Lower leg skin (tissue), 3 donors: ENCODE data around the gene TRIO.

Experiments
- POLR2A ChIP-seq, 2 donors: fragments of 450-650 bp; IDR thresholded peaks; one replicate each; pipeline ENCODE4 v1.6.1; 2016 to 2017; ENCODE audit warnings: antibody characterized with exemption in 2 of 2, mild to moderate bottlenecking in 1 of 2, moderate library complexity in 1 of 2
- TF ChIP-seq, protein P1 (sequence below), 3 donors: fragments of 450-650 bp; IDR thresholded peaks; one replicate each; pipeline ENCODE4 v1.5.1; 2016; ENCODE audit warnings: antibody characterized with exemption in 3 of 3, mild to moderate bottlenecking in 3 of 3, moderate library complexity in 2 of 3

DNA sequence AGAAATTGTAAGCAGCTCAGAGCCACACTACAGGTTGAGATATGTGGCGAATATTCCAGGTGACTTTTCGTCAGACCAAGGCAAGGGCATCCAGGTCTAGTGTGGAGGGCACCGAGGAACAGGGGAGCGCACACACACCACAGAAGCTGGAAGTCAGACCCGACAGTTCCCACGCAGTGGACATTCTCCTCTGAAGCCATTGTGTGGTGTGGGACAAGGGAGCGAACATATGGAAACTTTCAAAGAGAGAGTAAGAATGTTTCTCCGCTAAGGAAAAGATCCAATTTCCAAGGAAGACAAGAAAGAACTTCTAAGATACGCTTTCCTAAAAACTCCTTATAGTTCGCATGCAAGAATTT is 297.1 kb downstream of the TRIO start:
- TF ChIP-seq, protein P1, sequence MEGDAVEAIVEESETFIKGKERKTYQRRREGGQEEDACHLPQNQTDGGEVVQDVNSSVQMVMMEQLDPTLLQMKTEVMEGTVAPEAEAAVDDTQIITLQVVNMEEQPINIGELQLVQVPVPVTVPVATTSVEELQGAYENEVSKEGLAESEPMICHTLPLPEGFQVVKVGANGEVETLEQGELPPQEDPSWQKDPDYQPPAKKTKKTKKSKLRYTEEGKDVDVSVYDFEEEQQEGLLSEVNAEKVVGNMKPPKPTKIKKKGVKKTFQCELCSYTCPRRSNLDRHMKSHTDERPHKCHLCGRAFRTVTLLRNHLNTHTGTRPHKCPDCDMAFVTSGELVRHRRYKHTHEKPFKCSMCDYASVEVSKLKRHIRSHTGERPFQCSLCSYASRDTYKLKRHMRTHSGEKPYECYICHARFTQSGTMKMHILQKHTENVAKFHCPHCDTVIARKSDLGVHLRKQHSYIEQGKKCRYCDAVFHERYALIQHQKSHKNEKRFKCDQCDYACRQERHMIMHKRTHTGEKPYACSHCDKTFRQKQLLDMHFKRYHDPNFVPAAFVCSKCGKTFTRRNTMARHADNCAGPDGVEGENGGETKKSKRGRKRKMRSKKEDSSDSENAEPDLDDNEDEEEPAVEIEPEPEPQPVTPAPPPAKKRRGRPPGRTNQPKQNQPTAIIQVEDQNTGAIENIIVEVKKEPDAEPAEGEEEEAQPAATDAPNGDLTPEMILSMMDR (IDR thresholded peaks at IDR 0.05), result no peak
- no peak for TF ChIP-seq POLR2A (IDR thresholded peaks at IDR 0.05)
